GM12878 (cell line): ENCODE results near the gene FAM89A. TPM values are rescaled to one million over a fixed set of nuclear protein-coding genes. Genes with fewer than 3 reads are reported as not detected.

Experiments
- ATAC-seq: fragments of 200-7000 bp; cut with Tn5 transposase; 3 replicates; pipeline ENCODE4 v1.9.1; 2020; ENCODE audit warnings: mild to moderate bottlenecking, moderate library complexity
- BruUV-seq: library from RNA; stranded (reverse); fragments of 400-500 nt; replicated peaks from 2 replicates; lab custom pipeline; 2021; lab: Mats Ljungman, UMichigan
- CTCF ChIA-PET: fragments of 300-600 bp; sonication (Branson Sonifier 250); formaldehyde crosslinking; extraction: SDS; loops from one replicate; lab custom pipeline; 2021; ENCODE audit warnings: inconsistent platforms; lab: Yijun Ruan, JAX
- POLR2A ChIA-PET: fragments of 350-600 bp; formaldehyde crosslinking; extraction: SDS; loops from one replicate; lab custom pipeline; 2021; ENCODE audit warnings: inconsistent platforms; lab: Charles Lee
- RAD21 ChIA-PET: fragments of 300-600 bp; sonication (Branson Sonifier 250); formaldehyde crosslinking; loops from one replicate; lab custom pipeline; 2023; ENCODE audit warnings: antibody characterized with exemption; ENCODE audit not compliant: unreplicated experiment; lab: Charles Lee
- SMC1A ChIA-PET: fragments of 300-600 bp; sonication (Branson Sonifier 250); formaldehyde crosslinking; loops from one replicate; lab custom pipeline; 2023; ENCODE audit not compliant: unreplicated experiment, uncharacterized antibody; lab: Charles Lee
- DNase-seq: peaks from one replicate; pipeline ENCODE4 v3.0.0-alpha.2; 2011; ENCODE audit warnings: low read depth, low spot score
- FAIRE-seq: peaks from 3 replicates; lab custom pipeline; 2011; peaks lifted over from hg19 to GRCh38; lab: Jason Lieb, UNC
- H2AFZ ChIP-seq: 2 replicates; pipeline ENCODE4 v1.6.0; 2011; ENCODE audit warnings: low read depth, low read length, control low read depth; ENCODE audit not compliant: control insufficient read depth
- H3K27ac ChIP-seq: 2 replicates; pipeline ENCODE4 v1.5.1; 2011; ENCODE audit warnings: control low read depth; ENCODE audit not compliant: control insufficient read depth, insufficient read depth
- H3K27me3 ChIP-seq, 2 experiments: replicated peaks in 1 of 2; 2 replicates each; pipeline versions ENCODE4 v1.6.0 to v1.6.1; 2011; ENCODE audit warnings: low read length in 1 of 2; ENCODE audit not compliant: control insufficient read depth in 2 of 2, insufficient read depth in 2 of 2
- H3K36me3 ChIP-seq, 2 experiments: 2 replicates each; pipeline ENCODE4 v1.5.1; 2011; ENCODE audit warnings: low read length in 1 of 2; ENCODE audit not compliant: control insufficient read depth in 2 of 2, insufficient read depth in 2 of 2
- H3K4me1 ChIP-seq: 2 replicates; pipeline ENCODE4 v1.6.1; 2011; ENCODE audit warnings: mild to moderate bottlenecking, low read length, moderate library complexity, mixed read lengths; ENCODE audit not compliant: control insufficient read depth, insufficient read depth
- H3K4me2 ChIP-seq: 2 replicates; pipeline ENCODE4 v1.6.0; 2011; ENCODE audit warnings: control low read depth; ENCODE audit not compliant: control insufficient read depth, insufficient read depth
- H3K4me3 ChIP-seq: fragments of 200-600 bp; sonication (generic); 2 replicates; pipeline ENCODE4 v1.5.1; 2016
- H3K79me2 ChIP-seq: 2 replicates; pipeline ENCODE4 v1.6.0; 2011; ENCODE audit warnings: low read length; ENCODE audit not compliant: control insufficient read depth, insufficient read depth
- H3K9ac ChIP-seq: 2 replicates; pipeline ENCODE4 v1.8.0; 2011; ENCODE audit warnings: low read length, control low read depth, mixed read lengths; ENCODE audit not compliant: control insufficient read depth, insufficient read depth
- H3K9me3 ChIP-seq: replicated peaks from 3 replicates; pipeline ENCODE4 v1.5.1; 2011; ENCODE audit warnings: mild to moderate bottlenecking, low read length; ENCODE audit not compliant: control insufficient read depth, insufficient read depth
- H4K20me1 ChIP-seq: 2 replicates; pipeline ENCODE4 v1.6.0; 2011; ENCODE audit not compliant: control insufficient read depth, insufficient read depth
- BRCA1 ChIP-seq: IDR thresholded peaks from 2 replicates; pipeline ENCODE4 v1.6.1; 2011; ENCODE audit warnings: low read depth, low read length, improper control_type of control experiment
- ESRRA ChIP-seq: IDR thresholded peaks from 2 replicates; pipeline ENCODE4 v1.6.1; 2012; ENCODE audit warnings: mild to moderate bottlenecking, low read length, improper control_type of control experiment
- IKZF1 ChIP-seq: fragments of 450-650 bp; conservative IDR thresholded peaks from 2 replicates; pipeline ENCODE4 v1.6.1; 2017; ENCODE audit warnings: antibody characterized with exemption, mild to moderate bottlenecking
- MEF2B ChIP-seq: fragments of 450-650 bp; IDR thresholded peaks from 2 replicates; pipeline ENCODE4 v1.6.1; 2018; ENCODE audit warnings: mild to moderate bottlenecking, moderate library complexity; ENCODE audit not compliant: partially characterized antibody, poor library complexity, severe bottlenecking
- NFIC ChIP-seq: IDR thresholded peaks from 2 replicates; pipeline ENCODE4 v1.6.1; 2012; ENCODE audit warnings: low read depth, mild to moderate bottlenecking, inconsistent platforms, low read length, moderate library complexity
- POLR2AphosphoS2 ChIP-seq: IDR thresholded peaks from 2 replicates; pipeline ENCODE4 v1.6.1; 2011; ENCODE audit warnings: low read depth, mild to moderate bottlenecking, low read length, improper control_type of control experiment, moderate library complexity
- RB1 ChIP-seq: fragments of 450-650 bp; formaldehyde crosslinking; IDR thresholded peaks from 2 replicates; pipeline ENCODE4 v1.6.1; 2017; ENCODE audit warnings: mild to moderate bottlenecking, borderline replicate concordance
- SPI1 ChIP-seq: IDR thresholded peaks from 2 replicates; pipeline ENCODE4 v1.6.1; 2011; ENCODE audit warnings: low read depth, mild to moderate bottlenecking, low read length, moderate library complexity, borderline replicate concordance; ENCODE audit not compliant: insufficient read depth
- SREBF2 ChIP-seq: IDR thresholded peaks from 2 replicates; pipeline ENCODE4 v1.6.1; 2012; ENCODE audit warnings: mild to moderate bottlenecking, low read length
- TAF1 ChIP-seq: IDR thresholded peaks from 2 replicates; pipeline ENCODE4 v1.6.1; 2011; ENCODE audit warnings: mild to moderate bottlenecking, low read depth, low read length, borderline replicate concordance
- ZNF622 ChIP-seq: fragments of 450-650 bp; IDR thresholded peaks from 2 replicates; pipeline ENCODE4 v1.6.1; 2017; ENCODE audit warnings: mild to moderate bottlenecking, inconsistent platforms
- WGBS: methylation state at CpG from one replicate; pipeline ENCODE4 v1.1.6; 2016; ENCODE audit warnings: low lambda C conversion rate; ENCODE audit not compliant: insufficient replicate concordance, insufficient coverage; ENCODE audit errors: missing lambda C conversion rate; 5-methylcytosine and 5-hydroxymethylcytosine counted together
- in situ Hi-C: fragments of 300-500 bp; cut with MboI; formaldehyde crosslinking; loops from 9 replicates; pipeline ENCODE4 v1.14.3; 2018; ENCODE audit warnings: mixed read lengths
- intact Hi-C: fragments of 100-400 bp; cut with micrococcal nuclease; formaldehyde crosslinking; loops from one replicate; pipeline ENCODE4 v1.14.2; 2022; ENCODE audit not compliant: unreplicated experiment
- polyA plus RNA-seq, 11 experiments: library from polyadenylated mRNA; depleted of rRNA in 4 of 11; unstranded in 6 of 11; stranded (reverse) in 5 of 11; fragments of >200 nt; fragmentation: Nextera tagmentation in 4 of 11; fragmentation: Illumina TruSeq in 1 of 11; extraction: Ambion mirVana in 4 of 11; extraction: Trizol in 1 of 11; gene quantifications; 1 replicate in 1 of 11; 2 replicates in 10 of 11; pipeline versions ENCODE4 v1.2.1 to v1.2.3, GENCODE V29; 2011 to 2016; ENCODE audit warnings: inconsistent platforms in 2 of 11, missing spikeins in 2 of 11, low read depth in 1 of 11
- total RNA-seq, 4 experiments: library from RNA; depleted of rRNA in 3 of 4; stranded (reverse); fragments of >200 nt in 3 of 4; fragmentation: Illumina TruSeq in 1 of 4; extraction: Trizol in 1 of 4; gene quantifications; 2 replicates each; pipeline versions ENCODE4 v1.2.1 to v1.2.3, GENCODE V29; 2013 to 2021
- TF ChIP-seq, protein P1 (sequence below): IDR thresholded peaks from 2 replicates; pipeline ENCODE4 v1.6.1; 2011; ENCODE audit warnings: borderline replicate concordance, low read depth, mild to moderate bottlenecking, moderate library complexity, low read length; ENCODE audit not compliant: insufficient read depth, poor library complexity, severe bottlenecking

The FAM89A gene
- total and polyA plus RNA-seq, 10 of the 15 experiments (the other 5 are each of a cell fraction or from before 2014, with no cell fraction given): 0.06 to 0.72 (median 0.14) TPM; not detected in 4

DNA sequence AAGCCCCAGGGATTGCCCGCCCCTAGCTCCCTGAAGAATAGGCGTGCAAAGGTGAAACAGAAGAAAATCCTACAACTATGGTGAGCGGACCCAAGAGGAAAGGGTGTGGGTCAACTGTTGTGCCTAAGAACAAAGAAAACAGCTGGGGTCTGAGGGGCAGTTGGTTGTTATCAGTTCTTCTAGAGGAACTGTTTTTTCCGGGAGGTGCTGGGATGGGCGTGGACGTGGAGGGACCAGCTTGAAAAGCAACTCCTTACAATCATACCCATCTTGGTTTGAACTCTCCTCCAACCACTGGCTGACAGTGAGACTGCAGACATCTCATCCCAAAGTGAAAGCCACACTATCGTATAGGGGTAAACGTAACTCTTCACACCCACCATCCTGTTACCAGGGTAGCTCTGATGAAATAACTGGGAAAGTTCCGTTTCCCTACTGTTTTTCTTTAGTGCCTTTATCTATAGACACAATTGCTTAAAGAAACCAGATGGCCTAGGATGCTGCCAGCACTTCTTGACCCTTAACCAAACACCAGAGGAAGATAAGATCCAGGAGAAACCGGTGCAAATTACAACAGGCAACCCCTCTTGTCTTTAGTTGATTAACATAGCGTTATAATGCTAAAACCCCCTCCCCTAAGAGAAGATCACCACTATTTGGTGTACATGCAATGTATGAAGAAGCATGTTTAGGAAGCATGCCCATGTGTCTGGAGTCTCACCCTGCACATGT, 25.6 kb upstream of the FAM89A start (continued):
- TF ChIP-seq, protein P1, sequence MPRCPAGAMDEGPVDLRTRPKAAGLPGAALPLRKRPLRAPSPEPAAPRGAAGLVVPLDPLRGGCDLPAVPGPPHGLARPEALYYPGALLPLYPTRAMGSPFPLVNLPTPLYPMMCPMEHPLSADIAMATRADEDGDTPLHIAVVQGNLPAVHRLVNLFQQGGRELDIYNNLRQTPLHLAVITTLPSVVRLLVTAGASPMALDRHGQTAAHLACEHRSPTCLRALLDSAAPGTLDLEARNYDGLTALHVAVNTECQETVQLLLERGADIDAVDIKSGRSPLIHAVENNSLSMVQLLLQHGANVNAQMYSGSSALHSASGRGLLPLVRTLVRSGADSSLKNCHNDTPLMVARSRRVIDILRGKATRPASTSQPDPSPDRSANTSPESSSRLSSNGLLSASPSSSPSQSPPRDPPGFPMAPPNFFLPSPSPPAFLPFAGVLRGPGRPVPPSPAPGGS: no peak
- TF ChIP-seq POLR2AphosphoS2: no peak
- no peak for TF ChIP-seq IKZF1
- TF ChIP-seq NFIC: no peak
- TF ChIP-seq SPI1: no peak
- TF ChIP-seq BRCA1: no peak
- TF ChIP-seq ZNF622: no peak
- no peak for TF ChIP-seq RB1
- no peak for TF ChIP-seq MEF2B
- no peak for TF ChIP-seq ESRRA

- Histone ChIP-seq H3K4me2 (no peak overlapping the region), H2AFZ (no peak overlapping the region), H3K79me2 (no peaks in the 10 kb centered on the region), H4K20me1 (no peaks in the 10 kb centered on the region), H3K9ac (no peak overlapping the region), H3K9me3 (no peaks in the 10 kb centered on the region), H3K27me3 (no peaks in the 10 kb centered on the region; a peak in 2 of 4 replicates), H3K4me1 (no peaks in the 10 kb centered on the region), H3K27ac (no peak overlapping the region), H3K36me3 (no peaks in the 10 kb centered on the region), H3K4me3 (no peak overlapping the region)
- CTCF ChIA-PET: no interaction called here
- WGBS: 17% methylated on average over 3 of the region's 3 CpGs
- no peak for FAIRE-seq
- BruUV-seq: no TSS peak
- ATAC-seq: no peak
- DNase-seq: no peak
- in situ Hi-C loops (no loop called here), intact Hi-C loops (no loop called here)
- POLR2A ChIA-PET: no interaction called here
- TF ChIP-seq TAF1 (no peak), SREBF2 (no peak)
- SMC1A ChIA-PET: no interaction called here
- RAD21 ChIA-PET: no interaction called here
Observed at GRCh38 chr1:231064418-231064817, 24.4 kb upstream of the FAM89A start.
